ENCODE results near the gene SLC4A4.

GRCh38 chr4:71584585-71584984, 245.8 kb downstream of the SLC4A4 start:
- TF ChIP-seq ZNF629 (tag by site-specific recombination; IDR thresholded peaks at IDR 0.05) (no peak), ZNF239 (tag by site-specific recombination; IDR thresholded peaks at IDR 0.05) (no peak), TCF7L2 (IDR thresholded peaks at IDR 0.05; ENCODE audit: borderline replicate concordance, low read depth, low read length) (no peak), ZNF785 (tag by site-specific recombination; IDR thresholded peaks at IDR 0.05) (no peak), ZNF549 (tag by site-specific recombination; IDR thresholded peaks at IDR 0.05) (no peak), ZNF266 (tag by site-specific recombination; IDR thresholded peaks at IDR 0.05; ENCODE audit: low read depth) (no peak), ZNF791 (tag by site-specific recombination; IDR thresholded peaks at IDR 0.05) (no peak), ZNF155 (tag by site-specific recombination; IDR thresholded peaks at IDR 0.05) (no peak), KLF9 (tag by site-specific recombination; IDR thresholded peaks at IDR 0.05; ENCODE audit: low read depth) (no peak)

Measured in HEK293 (cell line).